Measurements from ENCODE around the gene DAAM2.

The DAAM2 gene

GRCh38 chr6:39922821-39923220 is 130.6 kb downstream of the DAAM2 start:
- TF ChIP-seq CTCF (IDR thresholded peaks at IDR 0.05; ENCODE audit: low read depth, low read length, missing control alignments): no peak
- no peak for DNase-seq (ENCODE audit: low read depth)
- H3K4me3 ChIP-seq (ENCODE audit: low read depth, low read length): no peak overlapping the region

GRCh38 chr6:39923394-39923793 is 131.2 kb downstream of the DAAM2 start:
- H3K4me3 ChIP-seq (ENCODE audit: low read depth, low read length): no peak overlapping the region
- no peak for TF ChIP-seq CTCF (IDR thresholded peaks at IDR 0.05; ENCODE audit: low read depth, low read length, missing control alignments)
- no peak for DNase-seq (ENCODE audit: low read depth)

GRCh38 chr6:39923861-39924260 is 131.7 kb downstream of the DAAM2 start:
- no peak overlapping the region for H3K4me3 ChIP-seq (ENCODE audit: low read depth, low read length)
- DNase-seq (ENCODE audit: low read depth): no peak
- no peak for TF ChIP-seq CTCF (IDR thresholded peaks at IDR 0.05; ENCODE audit: low read depth, low read length, missing control alignments)

GRCh38 chr6:39924283-39924682 is 132.1 kb downstream of the DAAM2 start:
- no peak for DNase-seq (ENCODE audit: low read depth)
- no peak for TF ChIP-seq CTCF (IDR thresholded peaks at IDR 0.05; ENCODE audit: low read depth, low read length, missing control alignments)
- H3K4me3 ChIP-seq (ENCODE audit: low read depth, low read length): no peak overlapping the region

GRCh38 chr6:39925191-39925930 is 133.2 kb downstream of the DAAM2 start:
- no peak overlapping the region for H3K4me3 ChIP-seq (ENCODE audit: low read depth, low read length)
- no peak for DNase-seq (ENCODE audit: low read depth)
- no peak for TF ChIP-seq CTCF (IDR thresholded peaks at IDR 0.05; ENCODE audit: low read depth, low read length, missing control alignments)

- no peak overlapping the region for H3K4me3 ChIP-seq (ENCODE audit: low read depth, low read length)
- TF ChIP-seq CTCF (IDR thresholded peaks at IDR 0.05; ENCODE audit: low read depth, low read length, missing control alignments): no peak
- DNase-seq (ENCODE audit: low read depth): no peak
These were observed 133.7 kb downstream of the DAAM2 start for GRCh38 chr6:39925931-39926290.

- TF ChIP-seq CTCF (IDR thresholded peaks at IDR 0.05; ENCODE audit: low read depth, low read length, missing control alignments): no peak
- no peak for DNase-seq (ENCODE audit: low read depth)
- no peak overlapping the region for H3K4me3 ChIP-seq (ENCODE audit: low read depth, low read length)
These were observed 134.5 kb downstream of the DAAM2 start for GRCh38 chr6:39926668-39927067.

Data from GM12864 (cell line).